GM06990 (cell line): ENCODE measurements around the gene RABGEF1.
A peak's percentile ranks its signal among the peaks of the same experiment; 100 is the strongest.
"Not testable (repeated sequence)": the region's sequence is repeated elsewhere in the genome, so short reads cannot be mapped to it uniquely, and the experiment has no call there.

ENCODE experiments used
- DNase-seq: peaks from one replicate; pipeline ENCODE4 v3.0.0-alpha.2; 2011; ENCODE audit not compliant: insufficient read length; ENCODE audit errors: extremely low read depth
- H3K27me3 ChIP-seq: replicated peaks from 2 replicates; pipeline ENCODE4 v1.6.0; 2011; ENCODE audit warnings: low read length; ENCODE audit not compliant: control insufficient read depth, insufficient read depth
- H3K36me3 ChIP-seq: 2 replicates; pipeline ENCODE4 v1.5.1; 2011; ENCODE audit warnings: low read length; ENCODE audit not compliant: control insufficient read depth, insufficient read depth
- H3K4me3 ChIP-seq: replicated peaks from 2 replicates; pipeline ENCODE4 v1.5.1; 2011; ENCODE audit warnings: low read depth, mild to moderate bottlenecking, control low read depth, low read length
- CTCF ChIP-seq: IDR thresholded peaks from 2 replicates; pipeline ENCODE4 v1.5.1; 2011; ENCODE audit warnings: low read length, control low read depth, mild to moderate bottlenecking, inconsistent platforms; ENCODE audit not compliant: insufficient read depth, poor library complexity, severe bottlenecking

Gene RABGEF1

GRCh38 chr7:66841898-66842297, 101.4 kb downstream of the RABGEF1 start:
- no peaks in the 10 kb centered on the region for H3K36me3 ChIP-seq
- no peak for TF ChIP-seq CTCF
- no peak for DNase-seq

GRCh38 chr7:66843492-66843891, 103.0 kb downstream of the RABGEF1 start:
- not testable (repeated sequence) for H3K27me3 ChIP-seq, H3K4me3 ChIP-seq, DNase-seq, H3K36me3 ChIP-seq

More at GRCh38 chr7:66841898-66842297, 101.4 kb downstream of the RABGEF1 start:
- no peak overlapping the region for H3K4me3 ChIP-seq
- no peaks in the 10 kb centered on the region for H3K27me3 ChIP-seq

GRCh38 chr7:66844552-66845378, 104.2 kb downstream of the RABGEF1 start:
- peak; percentile 98 for DNase-seq
- no peaks in the 10 kb centered on the region for H3K27me3 ChIP-seq

GRCh38 chr7:66845379-66846095, 105.0 kb downstream of the RABGEF1 start:
- peak overlapping the region; percentile 98 for H3K4me3 ChIP-seq
- no peaks in the 10 kb centered on the region for H3K36me3 ChIP-seq
- TF ChIP-seq CTCF, result no peak
- H3K27me3 ChIP-seq, result no peaks in the 10 kb centered on the region
- DNase-seq, result no peak

More at GRCh38 chr7:66844552-66845378, 104.2 kb downstream of the RABGEF1 start:
- Histone ChIP-seq H3K36me3 (no peaks in the 10 kb centered on the region), H3K4me3 (peak overlapping the region; percentile 98)
- TF ChIP-seq CTCF, result no peak

GRCh38 chr7:66846096-66846445, 105.5 kb downstream of the RABGEF1 start:
- H3K27me3 ChIP-seq, H3K4me3 ChIP-seq: not testable (repeated sequence)

GRCh38 chr7:66847523-66847855, 107.0 kb downstream of the RABGEF1 start:
- not testable (repeated sequence) for H3K36me3 ChIP-seq, H3K4me3 ChIP-seq, H3K27me3 ChIP-seq, DNase-seq

More at GRCh38 chr7:66846096-66846445, 105.5 kb downstream of the RABGEF1 start:
- not testable (repeated sequence) for DNase-seq, H3K36me3 ChIP-seq

- no peak for DNase-seq
- Histone ChIP-seq H3K27me3 (no peaks in the 10 kb centered on the region), H3K4me3 (no peak overlapping the region), H3K36me3 (no peaks in the 10 kb centered on the region)
- TF ChIP-seq CTCF, result no peak
Measured at GRCh38 chr7:66847879-66848790, 107.6 kb downstream of the RABGEF1 start.
